HG02943 (cell line): ENCODE measurements around the gene TBCE.

Source experiments
- ATAC-seq: cut with Tn5 transposase; IDR thresholded peaks from one replicate; pipeline ENCODE4 v1.9.1; 2021; ENCODE audit warnings: mild to moderate bottlenecking, low read depth, moderate library complexity; ENCODE audit not compliant: unreplicated experiment

TBCE gene

GRCh38 chr1:235407419-235407818 is 40.2 kb downstream of the TBCE start:
- ATAC-seq, result no peak

GRCh38 chr1:235408503-235408960 is 41.3 kb downstream of the TBCE start:
- no peak for ATAC-seq

GRCh38 chr1:235409042-235409820 is 42.0 kb downstream of the TBCE start:
- ATAC-seq, result no peak

GRCh38 chr1:235410467-235410866 is 43.2 kb downstream of the TBCE start:
- no peak for ATAC-seq

- ATAC-seq, result no peak
These were observed 44.6 kb downstream of the TBCE start for GRCh38 chr1:235411489-235412486.

- no peak for ATAC-seq
These were observed 48.0 kb downstream of the TBCE start for GRCh38 chr1:235415008-235415904.

GRCh38 chr1:235416662-235417049 is 49.4 kb downstream of the TBCE start:
- ATAC-seq, result no peak

GRCh38 chr1:235417086-235417697 is 50.0 kb downstream of the TBCE start:
- no peak for ATAC-seq

GRCh38 chr1:235421751-235422150 is 54.5 kb downstream of the TBCE start:
- ATAC-seq, result no peak

GRCh38 chr1:235423214-235423652 is 56.0 kb downstream of the TBCE start:
- no peak for ATAC-seq

GRCh38 chr1:235424092-235424491 is 56.9 kb downstream of the TBCE start:
- ATAC-seq, result no peak

- no peak for ATAC-seq
These were observed 58.1 kb downstream of the TBCE start for GRCh38 chr1:235425357-235425756.

- no peak for ATAC-seq
These were observed 58.9 kb downstream of the TBCE start for GRCh38 chr1:235426143-235426542.

GRCh38 chr1:235426680-235427079 is 59.5 kb downstream of the TBCE start:
- ATAC-seq, result no peak

GRCh38 chr1:235427447-235427846 is 60.2 kb downstream of the TBCE start:
- no peak for ATAC-seq

GRCh38 chr1:235429143-235429542 is 61.9 kb downstream of the TBCE start:
- no peak for ATAC-seq

- ATAC-seq, result no peak
These were observed 63.8 kb downstream of the TBCE start for GRCh38 chr1:235430991-235431390.

- no peak for ATAC-seq
These were observed 66.8 kb downstream of the TBCE start for GRCh38 chr1:235434001-235434400.

- ATAC-seq, result no peak
These were observed 74.0 kb downstream of the TBCE start for GRCh38 chr1:235441159-235441685.
